Neural cell (in vitro differentiated cells): Measurements from ENCODE around the gene HEATR3. TPM values are rescaled to one million over a fixed set of nuclear protein-coding genes. Genes with fewer than 3 reads are reported as not detected.

Experiments used
- H2AFZ ChIP-seq: fragments of 200-600, 300-800 bp; sonication (generic), shearing (Covaris generic); 2 replicates; pipeline ENCODE4 v1.6.0; 2014; ENCODE audit warnings: low read depth, mild to moderate bottlenecking, antibody characterized with exemption, low read length, moderate library complexity
- H3F3A ChIP-seq: fragments of 200-600 bp; shearing (Covaris generic); 2 replicates; pipeline ENCODE4 v1.6.1; 2016; ENCODE audit warnings: mild to moderate bottlenecking, moderate library complexity, mixed read lengths, antibody characterized with exemption, low read length; ENCODE audit not compliant: insufficient read depth, poor library complexity, severe bottlenecking
- H3K27ac ChIP-seq: fragments of 200-600, 300-800 bp; sonication (generic), shearing (Covaris generic); 2 replicates; pipeline ENCODE4 v1.5.1; 2014; ENCODE audit warnings: mild to moderate bottlenecking, low read length, moderate library complexity
- H3K27me3 ChIP-seq: fragments of 300-800, 200-600 bp; sonication (generic), shearing (Covaris generic); 2 replicates; pipeline ENCODE4 v1.6.0; 2014; ENCODE audit warnings: mild to moderate bottlenecking, low read depth, low read length, moderate library complexity; ENCODE audit not compliant: insufficient read depth
- H3K36me3 ChIP-seq: fragments of 300-800, 200-600 bp; sonication (generic), shearing (Covaris generic); 2 replicates; pipeline ENCODE4 v1.5.1; 2014; ENCODE audit warnings: mild to moderate bottlenecking, antibody characterized with exemption, low read length, moderate library complexity; ENCODE audit not compliant: insufficient read depth
- H3K4me2 ChIP-seq: fragments of 300-800, 200-600 bp; sonication (generic), shearing (Covaris generic); 2 replicates; pipeline ENCODE4 v1.6.0; 2014; ENCODE audit warnings: mild to moderate bottlenecking, low read length
- H3K4me3 ChIP-seq: fragments of 300-800, 200-600 bp; sonication (generic), shearing (Covaris generic); 2 replicates; pipeline ENCODE4 v1.5.1; 2014; ENCODE audit warnings: mild to moderate bottlenecking, low read length, moderate library complexity
- H3K79me2 ChIP-seq: fragments of 200-600 bp; shearing (Covaris generic); replicated peaks from 2 replicates; pipeline ENCODE4 v1.6.0; 2014; ENCODE audit warnings: mild to moderate bottlenecking, low read length, moderate library complexity; ENCODE audit not compliant: insufficient read depth
- H3K9ac ChIP-seq: fragments of 300-800, 200-600 bp; sonication (generic), shearing (Covaris generic); 2 replicates; pipeline ENCODE4 v1.6.1; 2016; ENCODE audit warnings: mild to moderate bottlenecking, low read length, mixed read lengths
- H3K9me2 ChIP-seq: fragments of 200-600 bp; shearing (Covaris generic); 2 replicates; pipeline ENCODE4 v1.6.1; 2016; ENCODE audit warnings: mild to moderate bottlenecking, low read length, mixed read lengths; ENCODE audit not compliant: insufficient read depth
- H3K9me3 ChIP-seq: fragments of 200-600, 300-800 bp; sonication (generic), shearing (Covaris generic); 2 replicates; pipeline ENCODE4 v1.6.1; 2016; ENCODE audit warnings: mild to moderate bottlenecking, mixed run types, low read length, moderate library complexity, mixed read lengths
- H4K20me1 ChIP-seq: fragments of 200-600 bp; shearing (Covaris generic); 2 replicates; pipeline ENCODE4 v1.6.1; 2016; ENCODE audit warnings: mild to moderate bottlenecking, mixed run types; ENCODE audit not compliant: insufficient read depth
- CTCF ChIP-seq: fragments of 450-650 bp; IDR thresholded peaks from 2 replicates; pipeline ENCODE4 v1.5.1; 2014; ENCODE audit warnings: antibody characterized with exemption, mild to moderate bottlenecking, moderate library complexity; ENCODE audit not compliant: poor library complexity, severe bottlenecking
- EP300 ChIP-seq: fragments of 450-650 bp; conservative IDR thresholded peaks from 2 replicates; pipeline ENCODE4 v1.6.1; 2014; ENCODE audit warnings: antibody characterized with exemption, mild to moderate bottlenecking, moderate library complexity; ENCODE audit not compliant: poor library complexity, severe bottlenecking
- EZH2 ChIP-seq: fragments of 200-600, 300-800 bp; shearing (Covaris generic), sonication (generic); IDR thresholded peaks from 2 replicates; pipeline ENCODE4 v1.6.1; 2014; ENCODE audit warnings: antibody characterized with exemption, low read length, borderline replicate concordance, mild to moderate bottlenecking; ENCODE audit not compliant: insufficient read depth, poor library complexity, severe bottlenecking
- MXI1 ChIP-seq: fragments of 450-650 bp; conservative IDR thresholded peaks from 2 replicates; pipeline ENCODE4 v1.6.1; 2014; ENCODE audit warnings: antibody characterized with exemption, mild to moderate bottlenecking; ENCODE audit not compliant: poor library complexity, severe bottlenecking
- POLR2AphosphoS5 ChIP-seq: IDR thresholded peaks from 2 replicates; pipeline ENCODE4 v1.6.1; 2012
- RAD21 ChIP-seq: fragments of 450-650 bp; conservative IDR thresholded peaks from 2 replicates; pipeline ENCODE4 v1.6.1; 2014; ENCODE audit warnings: antibody characterized with exemption, mild to moderate bottlenecking, moderate library complexity
- REST ChIP-seq: IDR thresholded peaks from 2 replicates; pipeline ENCODE4 v1.6.1; 2012; ENCODE audit warnings: borderline replicate concordance
- SMC3 ChIP-seq: fragments of 450-650 bp; conservative IDR thresholded peaks from 2 replicates; pipeline ENCODE4 v1.6.1; 2014; ENCODE audit warnings: antibody characterized with exemption, mild to moderate bottlenecking, moderate library complexity; ENCODE audit not compliant: poor library complexity
- TAF1 ChIP-seq: IDR thresholded peaks from 2 replicates; pipeline ENCODE4 v1.6.1; 2012; ENCODE audit warnings: low read depth
- polyA plus RNA-seq: library from polyadenylated mRNA; depleted of rRNA; stranded (reverse); fragments of >200 nt; gene quantifications from 2 replicates; pipeline ENCODE4 v1.2.3, GENCODE V29; 2014

The HEATR3 gene
- polyA plus RNA-seq, 1 donor from 2014 or later = 50.5 TPM

- Histone ChIP-seq H3K4me3 (no peak overlapping the region), H3K4me2 (no peak overlapping the region), H3K27ac (no peak overlapping the region), H3K27me3 (no peaks in the 10 kb centered on the region), H3K36me3 (no peaks in the 10 kb centered on the region), H2AFZ (no peak overlapping the region), H3F3A (no peaks in the 10 kb centered on the region), H3K9me2 (no peaks in the 10 kb centered on the region), H4K20me1 (no peaks in the 10 kb centered on the region), H3K9me3 (no peaks in the 10 kb centered on the region), H3K9ac (no peak overlapping the region), H3K79me2 (peaks cover 7% of the 10 kb centered on the region)
- TF ChIP-seq MXI1 = no peak
- TF ChIP-seq POLR2AphosphoS5 = no peak
- TF ChIP-seq EZH2 = no peak
- no peak for TF ChIP-seq SMC3
These were observed 7.0 kb downstream of the HEATR3 start for GRCh38 chr16:50072730-50073129.

- no peak overlapping the region for H3K9ac ChIP-seq
- no peak overlapping the region for H3K4me3 ChIP-seq
- no peak overlapping the region for H3K27ac ChIP-seq
- H3K9me2 ChIP-seq = no peaks in the 10 kb centered on the region
- no peaks in the 10 kb centered on the region for H4K20me1 ChIP-seq
- H2AFZ ChIP-seq = no peak overlapping the region
- no peak overlapping the region for H3K4me2 ChIP-seq
- no peaks in the 10 kb centered on the region for H3K79me2 ChIP-seq
- H3F3A ChIP-seq = no peaks in the 10 kb centered on the region
- TF ChIP-seq RAD21 (no peak), CTCF (no peak), REST (no peak), SMC3 (no peak), EZH2 (no peak), POLR2AphosphoS5 (no peak), MXI1 (no peak), EP300 (no peak), TAF1 (no peak)
- H3K36me3 ChIP-seq = peaks cover 5% of the 10 kb centered on the region
- H3K9me3 ChIP-seq = no peaks in the 10 kb centered on the region
- H3K27me3 ChIP-seq = no peaks in the 10 kb centered on the region
These were observed 13.8 kb downstream of the HEATR3 start for GRCh38 chr16:50079397-50080140.
